GM19372 (cell line): ENCODE results near the gene FGD3.
"Not testable (repeated sequence)": the region's sequence is repeated elsewhere in the genome, so short reads cannot be mapped to it uniquely, and the experiment has no call there.

Experiments used
- ATAC-seq: cut with Tn5 transposase; IDR thresholded peaks from one replicate; pipeline ENCODE4 v1.9.1; 2021; ENCODE audit warnings: mild to moderate bottlenecking, low read depth, moderate library complexity; ENCODE audit not compliant: unreplicated experiment

FGD3 gene

DNA sequence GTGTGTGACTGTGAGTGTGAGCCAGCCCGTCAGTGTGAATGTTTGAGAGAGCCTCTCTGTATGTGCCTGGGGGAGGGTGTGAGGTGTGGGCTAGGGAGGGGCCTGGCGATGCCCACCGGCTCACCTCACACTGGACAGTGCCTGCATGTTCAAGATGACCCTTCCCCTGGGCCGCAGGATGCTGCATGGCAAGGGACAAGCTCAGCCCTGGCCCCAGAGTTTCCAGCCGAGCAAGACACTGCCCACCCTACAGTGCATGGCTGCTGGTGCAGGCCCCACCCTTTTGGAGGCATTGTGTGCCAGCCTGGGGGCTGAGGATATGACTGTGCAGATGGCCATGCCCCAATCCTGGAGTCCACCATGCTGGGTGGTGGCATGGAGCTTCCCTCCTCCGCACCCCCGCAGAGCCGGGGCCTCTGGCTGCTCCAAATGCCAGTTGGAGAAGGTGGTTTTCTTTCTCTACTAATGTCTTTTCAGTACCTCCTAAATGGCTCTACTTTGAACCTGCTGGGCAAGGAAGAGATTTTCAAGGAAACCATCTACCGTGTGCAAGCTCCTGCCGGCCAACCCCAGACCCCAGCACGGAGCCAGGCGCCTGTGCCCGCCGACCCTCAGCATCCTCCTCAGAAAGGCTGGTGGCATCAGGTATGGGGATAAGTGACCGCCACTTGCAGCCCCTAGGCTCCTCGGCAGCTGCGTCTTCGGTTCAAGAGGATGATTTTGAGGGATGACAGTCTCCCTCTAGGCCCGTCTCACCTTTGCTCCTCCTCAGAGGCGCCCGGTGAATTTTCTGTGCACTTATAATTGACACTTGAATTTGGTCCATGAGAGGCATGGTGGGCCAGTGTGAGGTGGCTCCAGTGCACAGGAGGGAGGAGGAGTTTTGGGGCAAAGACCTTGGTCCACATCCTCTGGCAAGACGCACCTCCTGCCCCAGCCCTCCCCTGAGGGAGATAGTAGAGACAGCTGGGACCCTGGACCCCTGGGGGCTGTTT is 27.7 kb downstream of the FGD3 start:
- no peak for ATAC-seq

DNA sequence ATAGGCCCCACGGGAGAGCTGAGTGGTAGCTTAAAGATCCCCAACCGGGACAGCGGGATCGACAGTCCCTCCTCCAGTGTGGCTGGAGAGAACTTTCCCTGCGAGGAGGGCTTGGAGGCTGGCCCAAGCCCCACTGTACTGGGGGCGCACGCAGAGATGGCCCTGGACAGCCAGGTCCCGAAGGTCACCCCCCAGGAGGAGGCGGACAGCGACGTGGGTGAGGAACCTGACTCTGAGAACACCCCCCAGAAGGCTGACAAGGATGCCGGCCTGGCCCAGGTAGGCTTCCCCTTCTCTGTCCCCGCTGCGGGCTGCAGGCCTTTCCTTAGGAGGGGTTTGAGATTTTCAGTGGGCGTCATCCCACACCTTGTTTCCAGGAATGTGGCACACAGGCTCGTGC is 29.1 kb downstream of the FGD3 start:
- ATAC-seq = no peak

GRCh38 chr9:92977279-92977678 is 30.0 kb downstream of the FGD3 start:
- ATAC-seq = no peak

- no peak for ATAC-seq
Measured at GRCh38 chr9:92978345-92978875, 31.1 kb downstream of the FGD3 start.

- ATAC-seq = no peak
Measured at GRCh38 chr9:92979283-92980056, 32.1 kb downstream of the FGD3 start.

DNA sequence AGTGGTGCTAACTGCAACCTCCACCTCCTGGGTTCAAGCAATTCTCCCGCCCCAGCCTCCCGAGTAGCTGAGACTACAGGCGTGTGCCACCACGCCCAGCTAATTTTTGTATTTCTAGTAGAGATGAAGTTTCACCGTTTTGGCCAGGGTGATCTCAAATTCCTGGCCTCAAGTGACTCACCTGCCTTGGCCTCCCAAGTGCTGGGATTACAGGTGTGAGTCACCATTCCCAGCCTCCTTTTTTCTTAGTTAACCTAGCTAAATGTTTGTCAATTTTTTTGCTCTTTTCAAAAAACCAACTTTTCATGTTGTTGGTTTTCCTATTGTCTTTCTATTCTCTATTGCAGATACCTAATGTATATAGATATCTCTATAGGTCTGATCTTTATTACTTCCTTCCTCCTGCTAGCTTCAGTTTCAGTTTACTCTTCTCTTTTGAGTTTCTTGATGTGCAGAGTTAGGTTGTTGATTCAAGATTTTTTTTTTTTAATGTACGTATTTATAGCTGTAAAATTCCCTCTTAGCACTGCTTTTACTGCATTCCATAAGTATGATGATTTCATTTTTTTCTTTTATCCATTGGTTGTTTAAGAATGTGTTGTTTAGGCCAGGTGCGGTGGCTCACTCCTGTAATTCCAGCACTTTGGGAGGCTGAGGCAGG is 32.9 kb downstream of the FGD3 start:
- ATAC-seq = no peak

- no peak for ATAC-seq
Measured at GRCh38 chr9:92982130-92982529, 34.8 kb downstream of the FGD3 start.

GRCh38 chr9:92983984-92984589 is 36.8 kb downstream of the FGD3 start:
- ATAC-seq = no peak

GRCh38 chr9:92984976-92985375 is 37.7 kb downstream of the FGD3 start:
- ATAC-seq = no peak

DNA sequence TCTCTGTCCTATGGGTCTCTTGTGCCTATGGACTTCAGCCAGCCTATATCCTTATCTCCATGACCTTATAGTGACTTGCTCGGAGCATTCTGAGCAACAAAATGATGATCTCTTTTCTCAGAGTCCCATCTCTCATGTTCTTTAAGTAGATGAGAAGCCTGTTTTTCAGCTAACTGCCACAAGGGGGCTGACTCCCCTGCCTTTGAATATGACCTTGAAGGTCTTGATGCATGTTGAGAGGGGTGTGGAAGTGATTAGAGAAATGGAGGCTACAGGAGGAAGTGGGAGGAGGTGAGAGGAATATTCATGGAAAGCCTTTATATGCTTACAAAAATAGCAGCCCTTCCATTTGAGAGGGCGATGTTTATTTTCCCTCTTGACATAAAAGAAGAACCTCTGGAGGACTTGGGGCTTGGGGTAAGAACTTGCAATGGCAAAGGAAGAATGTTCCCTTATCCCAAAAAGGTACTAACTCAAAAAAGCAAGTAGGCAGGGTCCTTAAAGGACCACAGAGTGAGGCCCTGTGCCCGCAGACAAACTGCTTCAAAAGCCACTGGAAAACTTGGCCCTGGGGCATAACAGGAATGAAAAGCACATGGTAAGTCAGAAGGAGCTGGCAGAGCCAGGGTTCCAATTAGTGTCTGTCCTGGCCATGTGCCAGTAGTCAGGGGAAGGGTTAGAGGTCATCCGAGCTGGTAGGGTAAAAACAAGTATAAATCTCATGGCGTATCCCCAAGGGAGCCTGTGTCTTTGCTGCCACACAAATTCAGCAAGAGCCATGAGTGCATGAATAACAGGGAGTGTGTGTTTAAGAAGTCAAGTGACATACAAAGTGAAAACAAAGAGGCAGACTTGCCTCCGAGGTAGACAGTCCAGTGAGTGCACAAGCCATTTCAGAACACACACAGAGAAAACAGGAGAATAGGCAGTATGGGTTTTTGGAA is 39.1 kb downstream of the FGD3 start:
- no peak for ATAC-seq

DNA sequence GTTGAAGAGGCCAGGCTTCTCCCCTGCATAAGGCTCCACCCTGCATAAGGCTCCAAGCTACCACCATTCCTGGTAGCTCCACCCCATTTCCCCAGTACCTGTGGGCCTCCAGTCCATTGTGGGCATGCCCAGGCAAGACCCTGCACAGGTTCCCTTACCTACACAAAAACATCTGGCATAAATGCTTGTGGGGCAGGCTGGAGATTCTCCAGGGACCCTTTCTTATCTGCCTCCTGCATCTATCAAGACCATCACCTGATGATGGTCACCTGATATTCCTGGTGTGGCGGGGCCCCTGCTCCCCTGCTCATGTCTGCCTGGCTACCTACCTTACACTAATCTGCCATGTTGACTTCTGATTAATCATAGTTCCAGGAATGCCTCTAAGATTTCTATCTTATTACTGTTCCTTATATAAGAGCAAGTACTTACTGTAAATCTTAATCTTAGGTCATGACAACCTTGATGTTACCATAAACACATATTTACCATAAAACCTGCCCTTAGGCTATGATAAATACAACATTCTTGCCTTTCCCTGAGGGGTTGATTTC is 41.0 kb downstream of the FGD3 start:
- ATAC-seq = no peak

- no peak for ATAC-seq
Measured at GRCh38 chr9:92989561-92989960, 42.2 kb downstream of the FGD3 start.

GRCh38 chr9:92990461-92990860 is 43.1 kb downstream of the FGD3 start:
- ATAC-seq = no peak

- no peak for ATAC-seq
Measured at GRCh38 chr9:92992549-92992948, 45.2 kb downstream of the FGD3 start.

GRCh38 chr9:92998871-92999270 is 51.5 kb downstream of the FGD3 start:
- ATAC-seq = not testable (repeated sequence)

GRCh38 chr9:93001031-93001430 is 53.7 kb downstream of the FGD3 start:
- no peak for ATAC-seq

DNA sequence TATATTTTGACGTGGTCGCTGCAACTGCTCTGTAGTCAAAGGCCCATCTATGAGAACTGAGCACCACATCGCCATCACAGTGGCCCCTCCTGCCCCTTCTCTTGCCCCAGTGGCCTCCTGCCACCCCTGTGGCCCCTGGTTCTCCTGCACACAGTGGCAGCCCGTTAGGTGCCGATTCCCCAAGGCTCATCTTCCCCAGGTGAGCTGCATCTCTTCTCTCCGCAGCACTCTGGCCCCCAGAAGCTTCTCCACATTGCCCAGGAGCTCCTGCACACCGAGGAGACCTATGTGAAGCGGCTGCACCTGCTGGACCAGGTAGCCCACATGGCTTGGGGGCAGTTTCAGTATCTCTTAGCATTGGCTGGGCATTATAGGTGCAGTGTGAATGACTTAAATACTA is 55.4 kb downstream of the FGD3 start:
- ATAC-seq = no peak

DNA sequence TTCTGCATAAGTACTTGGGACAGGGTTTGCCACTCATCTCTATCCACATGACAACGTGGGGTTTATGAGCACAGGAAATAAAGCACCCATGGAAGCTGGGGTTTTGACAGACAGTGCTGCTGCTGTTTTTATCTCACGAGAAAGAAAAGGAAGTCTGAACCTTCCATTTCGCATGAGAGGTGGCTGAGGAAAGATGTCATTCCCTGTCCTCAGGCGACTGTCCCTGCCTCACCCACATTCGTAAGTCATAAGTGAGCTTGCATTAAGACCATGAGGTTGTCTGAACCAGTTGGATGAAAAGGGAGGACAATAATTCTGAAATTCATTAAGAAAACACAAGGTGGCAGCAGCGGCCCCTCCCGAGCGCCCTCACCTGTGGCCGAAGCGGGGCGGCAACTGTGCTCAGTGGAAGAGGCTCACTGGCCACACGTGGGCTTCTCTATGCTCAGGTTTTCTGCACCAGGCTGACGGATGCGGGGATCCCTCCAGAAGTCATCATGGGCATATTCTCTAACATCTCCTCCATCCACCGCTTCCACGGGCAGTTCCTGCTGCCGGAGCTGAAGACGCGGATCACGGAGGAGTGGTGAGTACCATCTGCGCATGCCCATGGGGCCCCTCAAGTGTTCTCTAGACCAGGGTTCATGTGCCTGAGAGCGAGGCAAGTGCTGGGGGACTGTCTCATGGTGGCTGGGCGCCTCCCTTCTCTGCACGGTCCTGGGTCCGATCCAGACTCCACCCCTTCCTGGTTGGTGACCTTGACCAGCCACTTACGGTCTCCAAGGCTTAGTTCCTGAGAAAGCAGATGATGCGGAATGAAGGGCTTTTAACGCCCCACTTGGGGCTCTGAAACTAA is 56.5 kb downstream of the FGD3 start:
- peak; percentile 62 for ATAC-seq
